ENCODE results near the gene PITX2. TPM values are rescaled to one million over a fixed set of nuclear protein-coding genes. Genes with fewer than 3 reads are reported as not detected.

PITX2 gene
- total RNA-seq, 1 experiment from 2014 or later = 8.5 TPM

DNA sequence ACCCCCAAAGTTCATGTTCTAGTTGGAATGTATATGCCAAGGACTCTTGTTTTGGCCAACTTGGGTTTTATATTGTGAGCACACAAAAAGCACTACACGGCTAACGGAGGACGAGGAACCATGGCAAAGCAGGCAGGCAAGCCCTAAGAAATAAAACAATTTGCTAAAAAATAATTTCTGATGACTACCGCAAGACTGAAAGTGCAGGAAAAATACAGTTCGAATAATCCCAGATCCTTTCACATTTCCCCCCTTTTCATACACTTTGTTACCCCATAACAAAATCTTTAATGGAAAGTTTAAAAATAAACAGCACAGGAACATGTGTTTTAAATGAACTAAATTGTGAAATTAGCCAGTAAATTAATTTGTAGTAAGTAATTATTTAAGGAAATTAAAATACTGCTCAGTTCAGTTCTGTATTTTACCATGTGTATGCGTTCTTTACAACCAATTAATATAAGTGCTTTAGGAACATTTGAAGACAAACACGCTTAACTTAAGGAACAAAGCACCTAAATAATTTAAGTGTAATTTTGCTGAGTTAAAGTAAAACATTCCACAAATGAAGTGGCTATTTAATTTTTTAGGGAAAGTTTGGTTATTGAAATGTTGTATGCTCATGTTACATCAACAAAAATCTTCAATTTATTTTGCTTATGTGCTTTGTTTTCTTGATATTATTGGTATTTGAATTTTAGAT is 12.4 kb upstream of the PITX2 start:
- Histone ChIP-seq H4K91ac (ENCODE audit: insufficient read length, low read depth, low read length) (no peak overlapping the region), H3K56ac (ENCODE audit: insufficient read length, low read depth, low read length) (no peak overlapping the region), H3K79me1 (ENCODE audit: insufficient read depth, low read depth, low read length, poor library complexity, severe bottlenecking) (no peaks in the 10 kb centered on the region), H3K9ac (ENCODE audit: extremely low read depth, insufficient read length, low read length) (no peak overlapping the region), H2BK15ac (ENCODE audit: low read depth, low read length) (no peak overlapping the region), H3K14ac (ENCODE audit: insufficient read depth, low read length) (no peak overlapping the region), H3K4me1 (ENCODE audit: insufficient read depth, low read length) (no peaks in the 10 kb centered on the region; the same call in 1 of the 2 replicates), H4K20me1 (ENCODE audit: control insufficient read depth, insufficient read depth, insufficient read length) (no peaks in the 10 kb centered on the region), H3K27ac (ENCODE audit: insufficient read length, low read depth, low read length) (no peak overlapping the region), H3K79me2 (ENCODE audit: insufficient read depth, low read length) (no peaks in the 10 kb centered on the region), H3K27me3 (ENCODE audit: insufficient read depth, low read length) (peaks cover 68% of the 10 kb centered on the region), H4K8ac (replicated peaks; ENCODE audit: insufficient read length, low read depth, low read length) (no peak overlapping the region), H3K4ac (ENCODE audit: low read depth, low read length) (no peak overlapping the region), H3T11ph (ENCODE audit: low read length) (no peak overlapping the region), H3K23me2 (ENCODE audit: insufficient read length, low read depth, low read length, poor library complexity, severe bottlenecking) (peaks cover 28% of the 10 kb centered on the region), H2BK120ac (ENCODE audit: low read depth, low read length, poor library complexity, severe bottlenecking) (no peak overlapping the region), H2AFZ (ENCODE audit: low read length) (no peak overlapping the region), H2BK12ac (ENCODE audit: insufficient read length, low read depth, low read length) (no peak overlapping the region), H3K23ac (ENCODE audit: insufficient read length, low read depth, low read length) (no peak overlapping the region), H3K9me3 (ENCODE audit: control insufficient read depth, low read depth, low read length) (no peaks in the 10 kb centered on the region), H4K5ac (ENCODE audit: insufficient read length, low read depth, low read length) (no peak overlapping the region), H3K18ac (ENCODE audit: insufficient read length, low read depth, low read length) (no peak overlapping the region), H2AK5ac (ENCODE audit: insufficient read length, low read length) (no peak overlapping the region), H2BK20ac (ENCODE audit: low read depth, low read length, poor library complexity, severe bottlenecking) (no peak overlapping the region), H2BK5ac (ENCODE audit: insufficient read length, low read length) (no peak overlapping the region), H3K4me2 (ENCODE audit: insufficient read depth, insufficient read length, low read length) (no peak overlapping the region)
- WGBS (ENCODE audit: extremely low coverage, insufficient read length, low lambda C conversion rate) = no CpG with 5 or more reads among the region's 7 CpGs
- DNase-seq = no peak
- Mint-ChIP-seq H3K4me3 (peak overlapping the region in 1 of 2 experiments; percentile 37; a peak in 1 of 5 replicates), H3K27me3 (ENCODE audit: low read depth) (peaks cover 99% of the 10 kb centered on the region), H3K36me3 (ENCODE audit: insufficient read depth in 1 of 3, low read depth in 3 of 3) (no peaks in the 10 kb centered on the region; a peak in 1 of 7 replicates), H3K4me1 (peaks cover 63 to 74% of the 10 kb centered on the region in 2 experiments), H3K27ac (no peak overlapping the region), H3K9me3 (peaks cover 2 to 4% of the 10 kb centered on the region in 2 experiments; a peak in 2 of 5 replicates)
- TF ChIP-seq, protein P1, sequence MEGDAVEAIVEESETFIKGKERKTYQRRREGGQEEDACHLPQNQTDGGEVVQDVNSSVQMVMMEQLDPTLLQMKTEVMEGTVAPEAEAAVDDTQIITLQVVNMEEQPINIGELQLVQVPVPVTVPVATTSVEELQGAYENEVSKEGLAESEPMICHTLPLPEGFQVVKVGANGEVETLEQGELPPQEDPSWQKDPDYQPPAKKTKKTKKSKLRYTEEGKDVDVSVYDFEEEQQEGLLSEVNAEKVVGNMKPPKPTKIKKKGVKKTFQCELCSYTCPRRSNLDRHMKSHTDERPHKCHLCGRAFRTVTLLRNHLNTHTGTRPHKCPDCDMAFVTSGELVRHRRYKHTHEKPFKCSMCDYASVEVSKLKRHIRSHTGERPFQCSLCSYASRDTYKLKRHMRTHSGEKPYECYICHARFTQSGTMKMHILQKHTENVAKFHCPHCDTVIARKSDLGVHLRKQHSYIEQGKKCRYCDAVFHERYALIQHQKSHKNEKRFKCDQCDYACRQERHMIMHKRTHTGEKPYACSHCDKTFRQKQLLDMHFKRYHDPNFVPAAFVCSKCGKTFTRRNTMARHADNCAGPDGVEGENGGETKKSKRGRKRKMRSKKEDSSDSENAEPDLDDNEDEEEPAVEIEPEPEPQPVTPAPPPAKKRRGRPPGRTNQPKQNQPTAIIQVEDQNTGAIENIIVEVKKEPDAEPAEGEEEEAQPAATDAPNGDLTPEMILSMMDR (conservative IDR thresholded peaks at IDR 0.05) = no peak

Data from H9 (cell line).